Panc1 (cell line): ENCODE results near the gene RARRES2. TPM values are rescaled to one million over a fixed set of nuclear protein-coding genes. Genes with fewer than 3 reads are reported as not detected.

Experiments used
- ATAC-seq: fragments of 200-7000 bp; cut with Tn5 transposase; 2 replicates; pipeline ENCODE4 v1.9.1; 2020; ENCODE audit warnings: mild to moderate bottlenecking, moderate library complexity
- BruUV-seq: library from RNA; stranded (reverse); fragments of 400-500 nt; replicated peaks from 2 replicates; lab custom pipeline; 2021; lab: Mats Ljungman, UMichigan
- CTCF ChIA-PET: fragments of 300-600 bp; sonication (Branson Sonifier 250); formaldehyde crosslinking; loops from one replicate; lab custom pipeline; 2022; ENCODE audit warnings: antibody characterized with exemption; lab: Charles Lee
- POLR2A ChIA-PET: fragments of 300-600 bp; sonication (Branson Sonifier 250); formaldehyde crosslinking; loops from one replicate; lab custom pipeline; 2022; ENCODE audit warnings: antibody characterized with exemption; lab: Charles Lee
- DNase-seq: peaks from one replicate; pipeline ENCODE4 v3.0.0-alpha.2; 2010; ENCODE audit warnings: low read depth, low spot score
- H3K27ac ChIP-seq: 2 replicates; pipeline ENCODE4 v1.5.1; 2011; ENCODE audit warnings: mild to moderate bottlenecking, low read length, inconsistent platforms
- H3K27me3 ChIP-seq: fragments of 200-500 bp; sonication (Bioruptor generic); 2 replicates; pipeline ENCODE4 v1.6.0; 2014; ENCODE audit warnings: low read length, inconsistent platforms; ENCODE audit not compliant: control insufficient read depth, insufficient read depth
- H3K36me3 ChIP-seq: fragments of 200-500 bp; sonication (Bioruptor generic); 2 replicates; pipeline ENCODE4 v1.5.1; 2014; ENCODE audit warnings: inconsistent platforms, mild to moderate bottlenecking, low read length, moderate library complexity; ENCODE audit not compliant: control insufficient read depth, insufficient read depth
- H3K4me1 ChIP-seq: 2 replicates; pipeline ENCODE4 v1.5.1; 2011; ENCODE audit warnings: inconsistent platforms, mild to moderate bottlenecking, low read length, moderate library complexity; ENCODE audit not compliant: control insufficient read depth, insufficient read depth
- H3K4me3 ChIP-seq, 2 experiments: 2 replicates each; pipeline ENCODE4 v1.5.1; 2011 to 2012; ENCODE audit warnings: low read depth in 2 of 2, low read length in 2 of 2, mild to moderate bottlenecking in 2 of 2, inconsistent platforms in 1 of 2, moderate library complexity in 1 of 2
- H3K9me3 ChIP-seq: fragments of 200-500 bp; sonication (Bioruptor generic); 2 replicates; pipeline ENCODE4 v1.5.1; 2014; ENCODE audit warnings: low read depth, mild to moderate bottlenecking, inconsistent platforms, low read length, moderate library complexity; ENCODE audit not compliant: control insufficient read depth, insufficient read depth
- POLR2AphosphoS5 ChIP-seq: IDR thresholded peaks from 2 replicates; pipeline ENCODE4 v1.6.1; 2012; ENCODE audit warnings: mild to moderate bottlenecking, low read depth, low read length, moderate library complexity
- REST ChIP-seq, 2 experiments: IDR thresholded peaks; 2 replicates each; pipeline ENCODE4 v1.6.1; 2011 to 2012; ENCODE audit warnings: low read depth in 2 of 2, control low read depth in 1 of 2, low read length in 1 of 2, mild to moderate bottlenecking in 1 of 2, moderate library complexity in 1 of 2; ENCODE audit not compliant: insufficient read depth in 1 of 2
- SIN3A ChIP-seq: IDR thresholded peaks from 2 replicates; pipeline ENCODE4 v1.6.1; 2012; ENCODE audit warnings: low read depth, mild to moderate bottlenecking, low read length, moderate library complexity, borderline replicate concordance; ENCODE audit not compliant: insufficient read depth
- TCF7L2 ChIP-seq: IDR thresholded peaks from 2 replicates; pipeline ENCODE4 v1.6.1; 2011; ENCODE audit warnings: mild to moderate bottlenecking, low read depth, low read length, inconsistent platforms
- in situ Hi-C: cut with HindIII; loops from 2 replicates; pipeline ENCODE4 v1.10.0; 2016; ENCODE audit warnings: low sequenced_read_pairs, low pct_unique_long_range_greater_than_20kb
- intact Hi-C: fragments of 100-400 bp; cut with micrococcal nuclease; formaldehyde crosslinking; loops from one replicate; pipeline ENCODE4 v1.10.0; 2022; ENCODE audit not compliant: unreplicated experiment
- total RNA-seq: library from RNA; stranded (reverse); gene quantifications from one replicate; pipeline ENCODE4 v1.2.1, GENCODE V29; 2021; ENCODE audit not compliant: unreplicated experiment
- TF ChIP-seq, protein P1 (sequence below): fragments of 450-650 bp; IDR thresholded peaks from 2 replicates; pipeline ENCODE4 v1.5.1; 2017; ENCODE audit warnings: mild to moderate bottlenecking

RARRES2 gene
- total RNA-seq, 1 experiment from 2014 or later, result 1.1 TPM

GRCh38 chr7:150367677-150368095 lies 26.3 kb upstream of the RARRES2 start:
- peaks cover 35% of the 10 kb centered on the region for H3K4me1 ChIP-seq
- H3K27ac ChIP-seq, result peak overlapping the region; percentile 96
- peak overlapping the region; percentile 96 to 97 for H3K4me3 ChIP-seq
- in situ Hi-C loops, result no loop called here
- intact Hi-C loops, result no loop called here
- H3K9me3 ChIP-seq, result no peaks in the 10 kb centered on the region
- DNase-seq (no peak), ATAC-seq (peak; percentile 78)
- no TSS peak for BruUV-seq
- TF ChIP-seq SIN3A (no peak), POLR2AphosphoS5 (no peak; the same call in 1 of the 2 replicates), TCF7L2 (no peak), REST (IDR thresholded peaks at IDR 0.05; ENCODE audit: insufficient read depth in 1 of 2, low read depth in 2 of 2, low read length in 1 of 2) (no peak)
- TF ChIP-seq, protein P1, sequence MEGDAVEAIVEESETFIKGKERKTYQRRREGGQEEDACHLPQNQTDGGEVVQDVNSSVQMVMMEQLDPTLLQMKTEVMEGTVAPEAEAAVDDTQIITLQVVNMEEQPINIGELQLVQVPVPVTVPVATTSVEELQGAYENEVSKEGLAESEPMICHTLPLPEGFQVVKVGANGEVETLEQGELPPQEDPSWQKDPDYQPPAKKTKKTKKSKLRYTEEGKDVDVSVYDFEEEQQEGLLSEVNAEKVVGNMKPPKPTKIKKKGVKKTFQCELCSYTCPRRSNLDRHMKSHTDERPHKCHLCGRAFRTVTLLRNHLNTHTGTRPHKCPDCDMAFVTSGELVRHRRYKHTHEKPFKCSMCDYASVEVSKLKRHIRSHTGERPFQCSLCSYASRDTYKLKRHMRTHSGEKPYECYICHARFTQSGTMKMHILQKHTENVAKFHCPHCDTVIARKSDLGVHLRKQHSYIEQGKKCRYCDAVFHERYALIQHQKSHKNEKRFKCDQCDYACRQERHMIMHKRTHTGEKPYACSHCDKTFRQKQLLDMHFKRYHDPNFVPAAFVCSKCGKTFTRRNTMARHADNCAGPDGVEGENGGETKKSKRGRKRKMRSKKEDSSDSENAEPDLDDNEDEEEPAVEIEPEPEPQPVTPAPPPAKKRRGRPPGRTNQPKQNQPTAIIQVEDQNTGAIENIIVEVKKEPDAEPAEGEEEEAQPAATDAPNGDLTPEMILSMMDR, result no peak
- no peaks in the 10 kb centered on the region for H3K27me3 ChIP-seq
- CTCF ChIA-PET, result no interaction called here
- H3K36me3 ChIP-seq, result peaks cover 5% of the 10 kb centered on the region
- POLR2A ChIA-PET, result interaction anchor here (1.8 kb wide), 1 partner anchor 10 kb away, joined by 10 read pairs; no protein-coding TSS in a partner anchor

GRCh38 chr7:150365673-150366398 lies 24.4 kb upstream of the RARRES2 start:
- CTCF ChIA-PET, result no interaction called here
- no TSS peak for BruUV-seq
- H3K27ac ChIP-seq, result peak overlapping the region; percentile 79

More at GRCh38 chr7:150365673-150366398, 24.4 kb upstream of the RARRES2 start:
- in situ Hi-C loops, result no loop called here
- Histone ChIP-seq H3K36me3 (peaks cover 5% of the 10 kb centered on the region; the same call in 1 of the 2 replicates), H3K9me3 (no peaks in the 10 kb centered on the region), H3K27me3 (no peaks in the 10 kb centered on the region), H3K4me1 (peaks cover 33% of the 10 kb centered on the region), H3K4me3 (no peak overlapping the region)
- POLR2A ChIA-PET, result interaction anchor here (0.6 kb wide), 1 partner anchor 22 kb away, joined by 4 read pairs; no protein-coding TSS in a partner anchor
- TF ChIP-seq SIN3A, result no peak
- TF ChIP-seq POLR2AphosphoS5, result no peak
- TF ChIP-seq REST (IDR thresholded peaks at IDR 0.05; ENCODE audit: insufficient read depth in 1 of 2, low read depth in 2 of 2, low read length in 1 of 2), result no peak
- TF ChIP-seq TCF7L2, result no peak
- TF ChIP-seq, protein P1, result no peak
- intact Hi-C loops, result no loop called here
- DNase-seq, result no peak
- no peak for ATAC-seq
